HepG2 (cell line): ENCODE results near the gene SYTL1. TPM values are rescaled to one million over a fixed set of nuclear protein-coding genes. Genes with fewer than 3 reads are reported as not detected.

Source experiments
- DRAP1 ChIP-seq: IDR thresholded peaks from 2 replicates; pipeline ENCODE4 v1.6.1; 2016; ENCODE audit warnings: missing genetic modification reagents, missing compliant biosample characterization
- IKZF5 ChIP-seq: IDR thresholded peaks from 2 replicates; pipeline ENCODE4 v1.6.1; 2018; ENCODE audit warnings: missing genetic modification reagents, mild to moderate bottlenecking, missing compliant biosample characterization
- LBX2 ChIP-seq: sonication (generic); formaldehyde crosslinking; IDR thresholded peaks from 2 replicates; pipeline ENCODE4 v1.5.0; 2020; ENCODE audit warnings: missing genetic modification reagents, mild to moderate bottlenecking, borderline replicate concordance
- NRL ChIP-seq: sonication (generic); formaldehyde crosslinking; IDR thresholded peaks from 2 replicates; pipeline ENCODE4 v1.5.0; 2020; ENCODE audit warnings: missing genetic modification reagents, mild to moderate bottlenecking, moderate library complexity, borderline replicate concordance
- PRPF4 ChIP-seq: fragments of 200-400 bp; formaldehyde crosslinking; IDR thresholded peaks from 2 replicates; pipeline ENCODE4 v1.6.1; 2016; ENCODE audit warnings: low read length, low read depth; ENCODE audit not compliant: poor library complexity, severe bottlenecking
- REL ChIP-seq: sonication (generic); formaldehyde crosslinking; conservative IDR thresholded peaks from 2 replicates; pipeline ENCODE4 v1.8.0; 2022; ENCODE audit warnings: mild to moderate bottlenecking, missing genetic modification reagents, moderate library complexity
- RFX1 ChIP-seq: fragments of 450-650 bp; IDR thresholded peaks from 2 replicates; pipeline ENCODE4 v1.6.1; 2017
- SATB2 ChIP-seq: sonication (generic); formaldehyde crosslinking; IDR thresholded peaks from 2 replicates; pipeline ENCODE4 v1.5.0; 2020; ENCODE audit warnings: missing genetic modification reagents
- SMARCE1 ChIP-seq: fragments of 450-650 bp; IDR thresholded peaks from 2 replicates; pipeline ENCODE4 v1.6.1; 2017; ENCODE audit warnings: borderline replicate concordance
- SMYD3 ChIP-seq: sonication (generic); formaldehyde crosslinking; IDR thresholded peaks from 2 replicates; pipeline ENCODE4 v1.8.1; 2023; ENCODE audit warnings: mild to moderate bottlenecking, missing genetic modification reagents
- TGIF2 ChIP-seq: IDR thresholded peaks from 2 replicates; pipeline ENCODE4 v1.6.1; 2016; ENCODE audit warnings: control low read depth, missing compliant biosample characterization
- U2AF2 ChIP-seq: fragments of 200-400 bp; formaldehyde crosslinking; IDR thresholded peaks from 2 replicates; pipeline ENCODE4 v1.6.1; 2017; ENCODE audit warnings: low read depth, mild to moderate bottlenecking, low read length
- YEATS4 ChIP-seq: sonication (generic); formaldehyde crosslinking; IDR thresholded peaks from 2 replicates; pipeline ENCODE4 v1.4.0; 2020; ENCODE audit warnings: missing genetic modification reagents, borderline replicate concordance
- ZNF225 ChIP-seq: sonication (generic); formaldehyde crosslinking; IDR thresholded peaks from 2 replicates; pipeline ENCODE4 v1.4.0; 2020; ENCODE audit warnings: mild to moderate bottlenecking, missing genetic modification reagents
- ZNF333 ChIP-seq: sonication (generic); formaldehyde crosslinking; IDR thresholded peaks from 2 replicates; pipeline ENCODE4 v1.4.0; 2020; ENCODE audit warnings: mild to moderate bottlenecking, missing genetic modification reagents, borderline replicate concordance
- ZNF83 ChIP-seq: sonication (generic); formaldehyde crosslinking; IDR thresholded peaks from 2 replicates; pipeline ENCODE4 v1.4.0; 2020; ENCODE audit warnings: missing genetic modification reagents, mild to moderate bottlenecking, borderline replicate concordance
- polyA plus RNA-seq, 8 experiments: library from polyadenylated mRNA; depleted of rRNA in 3 of 8; stranded (reverse) in 7 of 8; unstranded in 1 of 8; fragments of >200 nt; fragmentation: Illumina TruSeq in 4 of 8; extraction: Trizol in 4 of 8; gene quantifications; 2 replicates each; pipeline versions ENCODE4 v1.2.1 to v1.2.3, GENCODE V29; 2011 to 2016; ENCODE audit warnings: low read depth in 4 of 8, missing spikeins in 1 of 8, mixed read lengths in 1 of 8; ENCODE audit not compliant: insufficient read depth in 1 of 8
- total RNA-seq, 5 experiments: library from RNA; depleted of rRNA; stranded (reverse); fragments of >200 nt; fragmentation: Illumina TruSeq; extraction: Trizol; gene quantifications; 2 replicates each; pipeline ENCODE4 v1.2.3, GENCODE V29; 2016; ENCODE audit warnings: low read depth in 1 of 5
- TF ChIP-seq, protein P1 (sequence below): sonication (generic); formaldehyde crosslinking; IDR thresholded peaks from 2 replicates; pipeline ENCODE4 v1.8.1; 2023; ENCODE audit warnings: mild to moderate bottlenecking, missing genetic modification reagents
- TF ChIP-seq, protein P2 (sequence below): sonication (generic); formaldehyde crosslinking; IDR thresholded peaks from 2 replicates; pipeline ENCODE4 v1.4.0; 2020; ENCODE audit warnings: missing genetic modification reagents
- TF ChIP-seq, protein P3 (sequence below): sonication (generic); formaldehyde crosslinking; IDR thresholded peaks from 2 replicates; pipeline ENCODE4 v1.9.0; 2022; ENCODE audit warnings: missing genetic modification reagents, mild to moderate bottlenecking, borderline replicate concordance
- TF ChIP-seq, protein P4 (sequence below): sonication (generic); formaldehyde crosslinking; IDR thresholded peaks from 2 replicates; pipeline ENCODE4 v1.5.0; 2020; ENCODE audit warnings: missing genetic modification reagents

Gene SYTL1
- total and polyA plus RNA-seq, 2 of the 13 experiments (the other 11 are each of a cell fraction or from before 2014, with no cell fraction given) = 11.1 to 17.8 TPM

- no peak for TF ChIP-seq TGIF2
- TF ChIP-seq SATB2 (CRISPR knock-in tag) = no peak
- 0 out of 2 replicates have a peak, but pooled peaks have one; percentile 20 for TF ChIP-seq DRAP1 (CRISPR knock-in tag)
- TF ChIP-seq NRL (CRISPR knock-in tag) = no peak
- TF ChIP-seq, protein P1, sequence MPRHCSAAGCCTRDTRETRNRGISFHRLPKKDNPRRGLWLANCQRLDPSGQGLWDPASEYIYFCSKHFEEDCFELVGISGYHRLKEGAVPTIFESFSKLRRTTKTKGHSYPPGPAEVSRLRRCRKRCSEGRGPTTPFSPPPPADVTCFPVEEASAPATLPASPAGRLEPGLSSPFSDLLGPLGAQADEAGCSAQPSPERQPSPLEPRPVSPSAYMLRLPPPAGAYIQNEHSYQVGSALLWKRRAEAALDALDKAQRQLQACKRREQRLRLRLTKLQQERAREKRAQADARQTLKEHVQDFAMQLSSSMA (CRISPR knock-in tag) = no peak
- TF ChIP-seq PRPF4 = no peak
- TF ChIP-seq YEATS4 = peak; percentile 22; the same call in 1 of the 2 replicates
- TF ChIP-seq ZNF83 (CRISPR knock-in tag) = no peak
- TF ChIP-seq, protein P2, sequence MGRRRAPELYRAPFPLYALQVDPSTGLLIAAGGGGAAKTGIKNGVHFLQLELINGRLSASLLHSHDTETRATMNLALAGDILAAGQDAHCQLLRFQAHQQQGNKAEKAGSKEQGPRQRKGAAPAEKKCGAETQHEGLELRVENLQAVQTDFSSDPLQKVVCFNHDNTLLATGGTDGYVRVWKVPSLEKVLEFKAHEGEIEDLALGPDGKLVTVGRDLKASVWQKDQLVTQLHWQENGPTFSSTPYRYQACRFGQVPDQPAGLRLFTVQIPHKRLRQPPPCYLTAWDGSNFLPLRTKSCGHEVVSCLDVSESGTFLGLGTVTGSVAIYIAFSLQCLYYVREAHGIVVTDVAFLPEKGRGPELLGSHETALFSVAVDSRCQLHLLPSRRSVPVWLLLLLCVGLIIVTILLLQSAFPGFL (CRISPR knock-in tag) = no peak
- TF ChIP-seq, protein P3, sequence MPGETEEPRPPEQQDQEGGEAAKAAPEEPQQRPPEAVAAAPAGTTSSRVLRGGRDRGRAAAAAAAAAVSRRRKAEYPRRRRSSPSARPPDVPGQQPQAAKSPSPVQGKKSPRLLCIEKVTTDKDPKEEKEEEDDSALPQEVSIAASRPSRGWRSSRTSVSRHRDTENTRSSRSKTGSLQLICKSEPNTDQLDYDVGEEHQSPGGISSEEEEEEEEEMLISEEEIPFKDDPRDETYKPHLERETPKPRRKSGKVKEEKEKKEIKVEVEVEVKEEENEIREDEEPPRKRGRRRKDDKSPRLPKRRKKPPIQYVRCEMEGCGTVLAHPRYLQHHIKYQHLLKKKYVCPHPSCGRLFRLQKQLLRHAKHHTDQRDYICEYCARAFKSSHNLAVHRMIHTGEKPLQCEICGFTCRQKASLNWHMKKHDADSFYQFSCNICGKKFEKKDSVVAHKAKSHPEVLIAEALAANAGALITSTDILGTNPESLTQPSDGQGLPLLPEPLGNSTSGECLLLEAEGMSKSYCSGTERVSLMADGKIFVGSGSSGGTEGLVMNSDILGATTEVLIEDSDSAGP (CRISPR knock-in tag) = peak; percentile 49; the same call in 1 of the 2 replicates
- TF ChIP-seq IKZF5 (CRISPR knock-in tag) = peak; percentile 29; the same call in 1 of the 2 replicates
- no peak for TF ChIP-seq SMARCE1
- TF ChIP-seq ZNF225 = no peak
- TF ChIP-seq REL (CRISPR knock-in tag) = no peak
- TF ChIP-seq SMYD3 (CRISPR knock-in tag) = no peak
- no peak for TF ChIP-seq ZNF333
- TF ChIP-seq, protein P4, sequence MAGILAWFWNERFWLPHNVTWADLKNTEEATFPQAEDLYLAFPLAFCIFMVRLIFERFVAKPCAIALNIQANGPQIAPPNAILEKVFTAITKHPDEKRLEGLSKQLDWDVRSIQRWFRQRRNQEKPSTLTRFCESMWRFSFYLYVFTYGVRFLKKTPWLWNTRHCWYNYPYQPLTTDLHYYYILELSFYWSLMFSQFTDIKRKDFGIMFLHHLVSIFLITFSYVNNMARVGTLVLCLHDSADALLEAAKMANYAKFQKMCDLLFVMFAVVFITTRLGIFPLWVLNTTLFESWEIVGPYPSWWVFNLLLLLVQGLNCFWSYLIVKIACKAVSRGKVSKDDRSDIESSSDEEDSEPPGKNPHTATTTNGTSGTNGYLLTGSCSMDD (CRISPR knock-in tag) = no peak
- no peak for TF ChIP-seq U2AF2
- TF ChIP-seq LBX2 (CRISPR knock-in tag) = no peak
- no peak for TF ChIP-seq RFX1
Observed at GRCh38 chr1:27357281-27358037, 15.6 kb downstream of the SYTL1 start (continued).
